ENCODE measurements around the gene MN1.

Gene MN1

GRCh38 chr22:27709919-27710675 lies 91.5 kb downstream of the MN1 start:
- DNase-seq = no peak

- no peak for DNase-seq
Measured at GRCh38 chr22:27706489-27706888, 95.1 kb downstream of the MN1 start.

DNA sequence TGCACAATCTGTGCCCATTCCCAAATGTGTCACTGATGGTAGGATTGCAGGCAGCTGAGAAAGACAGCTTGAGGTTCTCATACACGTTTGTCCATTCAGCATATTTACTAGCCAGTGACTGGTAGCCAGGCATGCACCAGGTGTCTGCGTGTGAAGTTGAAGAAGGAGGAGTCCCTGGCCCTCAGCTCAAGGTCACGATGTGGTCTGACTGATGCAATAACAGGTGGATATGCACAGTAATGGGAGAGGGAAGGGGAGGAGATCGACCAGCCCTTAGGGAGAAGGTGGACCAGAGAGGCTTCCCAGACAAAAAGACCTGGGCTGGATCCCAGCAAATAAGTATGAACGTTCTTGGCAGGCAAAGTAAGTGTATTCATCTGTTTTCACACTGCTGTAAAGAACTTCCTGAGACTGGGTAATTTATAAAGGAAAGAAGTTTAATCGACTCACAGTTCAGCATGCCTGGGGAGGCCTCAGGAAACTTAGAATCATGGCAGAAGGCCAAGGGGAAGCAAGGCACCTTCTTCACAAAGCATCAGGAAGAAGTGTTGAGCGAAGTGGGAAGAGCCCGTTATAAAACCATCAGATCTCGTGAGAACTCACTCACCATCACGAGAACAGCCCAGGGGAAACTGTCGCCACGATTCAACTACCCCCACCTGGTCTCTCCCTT lies 96.0 kb downstream of the MN1 start:
- no peak for DNase-seq

DNA sequence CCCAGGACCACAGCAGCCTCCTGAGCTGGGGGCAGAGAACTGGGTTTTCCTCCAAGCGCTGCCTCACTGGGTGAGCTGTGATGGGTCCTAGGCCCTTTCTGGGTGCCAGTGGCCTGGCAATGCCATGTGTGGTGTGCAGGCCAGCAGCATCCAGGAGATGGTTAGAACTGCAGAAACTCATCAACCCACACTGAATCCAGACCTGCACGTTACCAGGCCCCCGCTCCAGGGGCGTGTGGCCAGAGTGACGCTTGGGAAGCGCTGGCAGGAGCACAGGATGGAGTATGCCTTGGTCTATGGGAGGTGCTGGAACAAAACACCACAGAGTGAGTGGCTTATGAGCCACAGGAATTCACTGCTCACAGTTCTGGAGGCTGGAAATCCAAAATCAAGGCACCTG lies 97.0 kb downstream of the MN1 start:
- no peak for DNase-seq

DNA sequence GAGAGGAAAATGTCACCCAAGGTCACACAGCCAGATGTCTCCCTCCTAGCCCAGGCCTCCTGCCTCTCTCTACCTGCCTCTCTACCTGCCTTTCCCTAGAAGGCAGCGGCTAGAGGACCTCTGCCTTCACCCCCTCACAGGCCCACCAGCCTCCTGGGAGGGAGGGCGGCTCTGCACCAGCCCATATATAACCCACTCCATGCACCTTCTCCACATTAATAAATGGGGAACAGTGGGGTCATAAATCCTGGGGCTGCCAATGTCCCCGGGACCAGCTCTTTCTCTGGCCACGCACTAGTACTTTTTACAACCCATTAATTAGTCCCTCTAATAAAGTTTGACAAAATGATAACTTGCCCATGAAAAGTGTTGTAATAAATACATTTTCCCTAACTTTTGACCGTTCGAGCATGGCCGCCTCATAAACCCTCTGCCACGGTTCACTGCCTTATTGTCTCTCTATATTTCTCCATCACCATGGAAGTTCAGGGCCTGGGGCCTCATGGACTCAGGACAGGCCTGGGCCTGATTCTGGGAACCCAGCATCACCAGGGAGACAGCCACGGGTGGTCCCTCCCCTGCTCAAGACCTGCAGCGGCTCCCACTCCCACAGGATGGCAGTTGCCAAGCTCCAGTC lies 102.1 kb downstream of the MN1 start:
- no peak for DNase-seq

GRCh38 chr22:27698813-27699212 lies 102.7 kb downstream of the MN1 start:
- no peak for DNase-seq

All from NCI-H1092 (cell line).